ENCODE data around the gene FAM163B. TPM values are rescaled to one million over a fixed set of nuclear protein-coding genes. Genes with fewer than 3 reads are reported as not detected.

Gene FAM163B
- total and polyA plus RNA-seq, 4 donors, result 2.1 to 4.0 (median 3.4) TPM

DNA sequence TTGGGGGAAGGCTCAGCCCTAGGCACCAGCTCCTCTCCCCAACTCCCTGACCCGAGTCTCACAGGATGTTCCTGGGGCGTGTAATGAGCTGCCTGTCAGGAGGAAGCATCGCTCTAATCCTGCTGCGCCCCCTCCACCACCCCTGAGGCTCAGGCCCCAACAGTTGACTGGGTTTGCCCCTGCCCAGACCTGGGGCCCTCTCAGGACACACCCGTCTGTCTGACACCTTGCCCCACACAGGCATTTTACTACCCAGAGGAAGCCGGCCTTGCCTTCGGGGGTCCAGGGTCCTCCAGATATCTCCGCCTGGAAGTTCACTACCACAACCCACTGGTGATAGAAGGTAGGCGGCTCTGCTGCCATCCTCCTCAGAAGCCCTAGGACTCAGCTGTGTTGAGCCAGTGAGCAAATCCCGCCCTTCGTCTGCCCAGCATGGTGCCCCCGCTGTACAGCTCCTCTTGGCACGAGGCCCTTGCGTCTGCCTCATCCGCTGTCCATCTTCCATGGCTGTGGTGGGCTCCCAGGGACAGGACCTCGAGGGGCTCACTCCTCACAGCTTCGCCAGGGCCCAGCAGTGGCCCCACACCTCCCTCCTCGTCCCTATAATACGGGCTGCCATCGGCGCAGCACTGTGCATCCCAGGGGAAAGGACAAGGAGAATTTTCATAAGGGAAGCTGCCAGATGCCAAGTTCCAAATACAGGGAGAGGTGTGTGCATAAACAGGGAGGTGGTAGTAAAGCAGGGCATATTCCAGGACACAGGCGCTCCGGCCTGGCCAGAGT, 35.0 kb upstream of the FAM163B start:
- Histone ChIP-seq H3K4me3 (ENCODE audit: low read depth in 1 of 3, low read length in 3 of 3) (no peak overlapping the region), H3K27me3 (ENCODE audit: control insufficient read depth in 4 of 4, insufficient read depth in 4 of 4, low read length in 3 of 4) (no peaks in the 10 kb centered on the region), H3K9me3 (ENCODE audit: control insufficient read depth in 4 of 4, low read length in 3 of 4) (no peaks in the 10 kb centered on the region), H3K9ac (ENCODE audit: low read depth in 1 of 2, low read length in 2 of 2) (no peak overlapping the region), H3K36me3 (ENCODE audit: control insufficient read depth in 4 of 4, insufficient read depth in 3 of 4, low read depth in 1 of 4, low read length in 3 of 4) (no peaks in the 10 kb centered on the region), H3K27ac (ENCODE audit: low read depth in 1 of 2, low read length in 2 of 2) (no peak overlapping the region), H3K4me1 (ENCODE audit: control insufficient read depth in 4 of 4, insufficient read depth in 4 of 4, low read length in 3 of 4) (no peaks in the 10 kb centered on the region)
- TF ChIP-seq FOXA1 (IDR thresholded peaks at IDR 0.05), result no peak
- TF ChIP-seq, protein P1, sequence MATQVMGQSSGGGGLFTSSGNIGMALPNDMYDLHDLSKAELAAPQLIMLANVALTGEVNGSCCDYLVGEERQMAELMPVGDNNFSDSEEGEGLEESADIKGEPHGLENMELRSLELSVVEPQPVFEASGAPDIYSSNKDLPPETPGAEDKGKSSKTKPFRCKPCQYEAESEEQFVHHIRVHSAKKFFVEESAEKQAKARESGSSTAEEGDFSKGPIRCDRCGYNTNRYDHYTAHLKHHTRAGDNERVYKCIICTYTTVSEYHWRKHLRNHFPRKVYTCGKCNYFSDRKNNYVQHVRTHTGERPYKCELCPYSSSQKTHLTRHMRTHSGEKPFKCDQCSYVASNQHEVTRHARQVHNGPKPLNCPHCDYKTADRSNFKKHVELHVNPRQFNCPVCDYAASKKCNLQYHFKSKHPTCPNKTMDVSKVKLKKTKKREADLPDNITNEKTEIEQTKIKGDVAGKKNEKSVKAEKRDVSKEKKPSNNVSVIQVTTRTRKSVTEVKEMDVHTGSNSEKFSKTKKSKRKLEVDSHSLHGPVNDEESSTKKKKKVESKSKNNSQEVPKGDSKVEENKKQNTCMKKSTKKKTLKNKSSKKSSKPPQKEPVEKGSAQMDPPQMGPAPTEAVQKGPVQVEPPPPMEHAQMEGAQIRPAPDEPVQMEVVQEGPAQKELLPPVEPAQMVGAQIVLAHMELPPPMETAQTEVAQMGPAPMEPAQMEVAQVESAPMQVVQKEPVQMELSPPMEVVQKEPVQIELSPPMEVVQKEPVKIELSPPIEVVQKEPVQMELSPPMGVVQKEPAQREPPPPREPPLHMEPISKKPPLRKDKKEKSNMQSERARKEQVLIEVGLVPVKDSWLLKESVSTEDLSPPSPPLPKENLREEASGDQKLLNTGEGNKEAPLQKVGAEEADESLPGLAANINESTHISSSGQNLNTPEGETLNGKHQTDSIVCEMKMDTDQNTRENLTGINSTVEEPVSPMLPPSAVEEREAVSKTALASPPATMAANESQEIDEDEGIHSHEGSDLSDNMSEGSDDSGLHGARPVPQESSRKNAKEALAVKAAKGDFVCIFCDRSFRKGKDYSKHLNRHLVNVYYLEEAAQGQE (IDR thresholded peaks at IDR 0.05), result no peak
- TF ChIP-seq RXRA (IDR thresholded peaks at IDR 0.05), result no peak
- TF ChIP-seq, protein P2, sequence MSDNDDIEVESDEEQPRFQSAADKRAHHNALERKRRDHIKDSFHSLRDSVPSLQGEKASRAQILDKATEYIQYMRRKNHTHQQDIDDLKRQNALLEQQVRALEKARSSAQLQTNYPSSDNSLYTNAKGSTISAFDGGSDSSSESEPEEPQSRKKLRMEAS (IDR thresholded peaks at IDR 0.05), result no peak
- TF ChIP-seq HNF4A (conservative IDR thresholded peaks at IDR 0.05), result no peak
- no peak for TF ChIP-seq EGR1 (IDR thresholded peaks at IDR 0.05; ENCODE audit: low read depth in 2 of 2)
- TF ChIP-seq SP1 (IDR thresholded peaks at IDR 0.05), result no peak
- no peak for TF ChIP-seq GABPA (IDR thresholded peaks at IDR 0.05 in 1 of 2, conservative IDR thresholded peaks at IDR 0.05 in 1 of 2)
- no peak for TF ChIP-seq RAD21 (IDR thresholded peaks at IDR 0.05)
- no peak for TF ChIP-seq JUND (IDR thresholded peaks at IDR 0.05)
- WGBS, result 84% methylated on average over 23 of the region's 23 CpGs
- DNase-seq (ENCODE audit: low spot score), result no peak

GRCh38 chr9:133643362-133643755, 34.2 kb upstream of the FAM163B start:
- TF ChIP-seq TAF1 (conservative IDR thresholded peaks at IDR 0.05), result no peak
- TF ChIP-seq, protein P2 (IDR thresholded peaks at IDR 0.05), result no peak
- TF ChIP-seq JUND (IDR thresholded peaks at IDR 0.05), result no peak
- no peaks in the 10 kb centered on the region for H3K4me1 ChIP-seq (ENCODE audit: control insufficient read depth in 4 of 4, insufficient read depth in 4 of 4, low read length in 3 of 4)
- H3K4me3 ChIP-seq (ENCODE audit: low read depth in 1 of 3, low read length in 3 of 3), result no peak overlapping the region
- no peak overlapping the region for H3K9ac ChIP-seq (ENCODE audit: low read depth in 1 of 2, low read length in 2 of 2)
- H3K36me3 ChIP-seq (ENCODE audit: control insufficient read depth in 4 of 4, insufficient read depth in 3 of 4, low read depth in 1 of 4, low read length in 3 of 4), result no peaks in the 10 kb centered on the region
- H3K27ac ChIP-seq (ENCODE audit: low read depth in 1 of 2, low read length in 2 of 2), result no peak overlapping the region
- WGBS, result 90% methylated on average over 20 of the region's 20 CpGs
- DNase-seq (ENCODE audit: low spot score), result no peak
- no peaks in the 10 kb centered on the region for H3K9me3 ChIP-seq (ENCODE audit: control insufficient read depth in 4 of 4, low read length in 3 of 4)
- H3K27me3 ChIP-seq (ENCODE audit: control insufficient read depth in 4 of 4, insufficient read depth in 4 of 4, low read length in 3 of 4), result no peaks in the 10 kb centered on the region

GRCh38 chr9:133642708-133643361, 33.6 kb upstream of the FAM163B start:
- no peak overlapping the region for H3K27ac ChIP-seq (ENCODE audit: low read depth in 1 of 2, low read length in 2 of 2)
- H3K4me1 ChIP-seq (ENCODE audit: control insufficient read depth in 4 of 4, insufficient read depth in 4 of 4, low read length in 3 of 4), result no peaks in the 10 kb centered on the region
- no peak overlapping the region for H3K4me3 ChIP-seq (ENCODE audit: low read depth in 1 of 3, low read length in 3 of 3)
- no peak overlapping the region for H3K9ac ChIP-seq (ENCODE audit: low read depth in 1 of 2, low read length in 2 of 2)
- H3K9me3 ChIP-seq (ENCODE audit: control insufficient read depth in 4 of 4, low read length in 3 of 4), result no peaks in the 10 kb centered on the region
- WGBS, result 68% methylated on average over 16 of the region's 16 CpGs
- no peaks in the 10 kb centered on the region for H3K27me3 ChIP-seq (ENCODE audit: control insufficient read depth in 4 of 4, insufficient read depth in 4 of 4, low read length in 3 of 4)
- DNase-seq (ENCODE audit: low spot score), result no peak
- H3K36me3 ChIP-seq (ENCODE audit: control insufficient read depth in 4 of 4, insufficient read depth in 3 of 4, low read depth in 1 of 4, low read length in 3 of 4), result no peaks in the 10 kb centered on the region
- TF ChIP-seq GABPA (IDR thresholded peaks at IDR 0.05 in 1 of 2, conservative IDR thresholded peaks at IDR 0.05 in 1 of 2) (no peak), HNF4G (IDR thresholded peaks at IDR 0.05) (no peak), YY1 (IDR thresholded peaks at IDR 0.05) (no peak), NR2F2 (IDR thresholded peaks at IDR 0.05) (no peak), ATF3 (IDR thresholded peaks at IDR 0.05) (no peak), EGR1 (IDR thresholded peaks at IDR 0.05; ENCODE audit: low read depth in 2 of 2) (no peak)
- TF ChIP-seq, protein P1 (IDR thresholded peaks at IDR 0.05), result no peak
- TF ChIP-seq, protein P2 (IDR thresholded peaks at IDR 0.05), result no peak

Measured in liver (tissue), 9 donors.